Activated CD4-positive, CD25-positive, alpha-beta regulatory T cell (primary cell): Measurements from ENCODE around the gene SUMF1.
A peak's percentile ranks its signal among the peaks of the same experiment; 100 is the strongest.

Experiments
- DNase-seq, 4 experiments: peaks; one replicate each; lab custom pipeline; 2025; lab: John Stamatoyannopoulos, UW

The SUMF1 gene

GRCh38 chr3:4466741-4467521, at the start of gene SUMF1:
SUMF1 (minus strand) TSS chr3:4467269; CDS start chr3:4467245, 24 bp downstream.
- DNase-seq, result peak; percentile 48 to 60 (median 52)

- DNase-seq, result no peak
Measured at GRCh38 chr3:4515916-4516579, 49.0 kb upstream of the SUMF1 start.

- no peak for DNase-seq
Measured at GRCh38 chr3:4514916-4515315, 47.8 kb upstream of the SUMF1 start.

GRCh38 chr3:4514321-4514720, 47.3 kb upstream of the SUMF1 start:
- DNase-seq, result no peak

GRCh38 chr3:4512895-4513616, 46.0 kb upstream of the SUMF1 start:
- DNase-seq, result no peak

- no peak for DNase-seq
Measured at GRCh38 chr3:4511491-4512262, 44.6 kb upstream of the SUMF1 start.

GRCh38 chr3:4509983-4510755, 43.1 kb upstream of the SUMF1 start:
- DNase-seq, result no peak

GRCh38 chr3:4509043-4509442, 42.0 kb upstream of the SUMF1 start:
- DNase-seq, result no peak

- no peak for DNase-seq
Measured at GRCh38 chr3:4508048-4508981, 41.2 kb upstream of the SUMF1 start.

- no peak for DNase-seq
Measured at GRCh38 chr3:4507024-4507596, 40.0 kb upstream of the SUMF1 start.

GRCh38 chr3:4506559-4507023, 39.5 kb upstream of the SUMF1 start:
- no peak for DNase-seq

GRCh38 chr3:4505688-4506558, 38.9 kb upstream of the SUMF1 start:
- no peak for DNase-seq

- no peak for DNase-seq
Measured at GRCh38 chr3:4504340-4505261, 37.5 kb upstream of the SUMF1 start.

- DNase-seq, result no peak
Measured at GRCh38 chr3:4503050-4503449, 36.0 kb upstream of the SUMF1 start.

- no peak for DNase-seq
Measured at GRCh38 chr3:4501927-4502326, 34.9 kb upstream of the SUMF1 start.

GRCh38 chr3:4501437-4501836, 34.4 kb upstream of the SUMF1 start:
- no peak for DNase-seq

- no peak for DNase-seq
Measured at GRCh38 chr3:4498446-4498845, 31.4 kb upstream of the SUMF1 start.
